Stimulated activated CD8-positive, alpha-beta memory T cell treated with anti-CD3 and anti-CD28 coated beads, Interleukin-15, amount 100 ng/mL, for 24 hours (primary cell): ENCODE data around the gene FOXP1.

Experiments
- DNase-seq: peaks from one replicate; pipeline ENCODE4 v3.0.0-alpha.2; 2020; ENCODE audit warnings: low read depth

Gene FOXP1

DNA sequence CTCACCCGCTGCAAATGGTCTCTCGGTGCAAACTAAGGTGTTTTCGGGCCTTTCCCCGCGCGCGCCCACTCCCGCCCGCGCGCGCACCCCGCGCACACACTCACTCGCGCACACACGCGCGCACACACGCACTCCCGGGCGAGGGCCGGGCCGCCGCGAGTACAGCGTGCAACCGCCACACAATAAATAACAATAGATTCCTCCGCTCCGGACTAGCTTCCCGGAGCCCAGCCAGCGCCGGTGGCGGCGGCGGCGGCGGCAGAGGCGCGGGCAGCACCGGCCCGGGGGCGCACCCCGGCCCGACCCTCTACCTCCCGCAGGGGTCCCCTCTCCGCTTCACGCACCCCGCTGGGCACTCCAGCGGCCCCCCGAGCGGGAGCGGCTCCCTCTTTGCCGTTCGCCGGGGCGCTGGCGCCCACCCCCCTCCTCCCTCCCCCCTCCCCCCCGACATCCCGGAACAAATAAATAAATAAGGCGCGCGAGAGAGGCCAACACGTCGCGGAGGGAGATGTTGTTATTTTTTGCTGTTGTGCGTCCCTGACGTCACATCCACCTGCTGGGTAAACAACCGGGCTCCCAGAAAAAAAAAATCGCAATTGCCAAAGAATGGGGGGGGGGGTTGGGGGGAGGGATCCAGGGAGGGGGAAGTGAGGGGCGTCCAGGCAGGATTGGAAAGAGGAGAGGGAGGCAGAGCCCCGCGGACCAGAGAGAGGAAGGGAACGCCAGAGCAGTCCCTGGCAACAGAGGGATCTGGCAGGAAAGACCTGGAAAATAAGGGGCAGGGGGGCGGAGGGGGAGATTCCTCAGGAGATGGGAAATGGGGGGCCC lies at the start of gene FOXP1:
FOXP1 (minus strand) TSS at position 163 of the 828 bp plus-strand sequence. CDS start 385,347 bp downstream, outside the sequence.
- DNase-seq: peak; percentile 31

DNA sequence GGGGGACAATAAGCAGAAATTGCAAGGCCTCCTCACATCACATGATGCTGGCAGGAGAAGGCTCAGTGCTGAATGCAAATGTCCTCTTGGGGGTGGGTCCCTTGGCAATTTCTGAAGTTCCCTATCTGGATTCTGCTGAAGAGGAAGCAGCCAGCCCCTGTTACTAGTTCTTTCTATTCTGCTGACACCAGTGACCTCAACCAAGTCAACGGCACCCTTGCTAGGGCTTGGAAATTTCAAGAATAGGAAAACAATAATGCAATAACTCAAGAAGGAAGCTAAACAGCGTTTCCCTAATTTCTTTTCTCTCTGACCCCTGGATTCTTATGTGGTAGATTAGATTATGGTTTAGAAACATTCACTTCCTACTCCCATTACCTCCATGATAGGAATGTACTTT lies 46.2 kb upstream of the FOXP1 start:
- no peak for DNase-seq

DNA sequence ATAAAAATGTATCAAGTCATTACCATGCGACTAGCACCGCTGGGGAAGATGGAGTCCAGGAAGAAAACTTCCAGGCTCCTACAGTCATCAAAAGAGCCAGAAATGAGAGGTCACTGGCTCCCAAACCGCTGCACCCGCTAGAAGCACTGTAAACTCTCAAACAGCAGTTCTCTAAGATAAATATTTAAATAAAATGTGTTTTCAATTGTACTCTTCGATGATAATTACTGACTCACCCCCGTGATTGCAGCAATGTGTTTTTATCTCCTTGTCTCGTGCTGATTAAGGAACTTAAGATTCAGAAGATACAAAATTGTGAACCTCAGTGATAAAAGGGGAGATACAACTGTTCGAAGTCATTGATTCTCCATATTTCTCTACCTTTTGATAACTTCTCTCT lies 45.8 kb upstream of the FOXP1 start:
- DNase-seq: no peak

DNA sequence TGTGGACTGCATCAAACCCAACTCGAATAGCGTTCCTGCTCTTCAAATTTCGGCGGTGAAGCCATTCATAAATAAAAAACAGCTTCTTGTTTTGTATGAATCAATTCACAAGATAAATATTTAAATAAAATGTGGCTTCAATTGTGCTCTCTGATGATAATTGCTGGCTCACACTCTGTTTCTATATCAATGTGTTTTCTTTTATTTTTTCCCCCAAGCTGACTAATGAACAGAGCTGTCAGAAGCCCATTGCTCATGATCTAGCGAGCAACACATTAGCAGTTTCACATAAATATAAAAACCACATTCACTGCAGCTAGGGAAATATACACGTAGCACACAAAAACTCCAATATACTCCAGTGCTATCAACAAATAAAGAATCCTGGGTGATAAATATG lies 45.0 kb upstream of the FOXP1 start:
- no peak for DNase-seq

DNA sequence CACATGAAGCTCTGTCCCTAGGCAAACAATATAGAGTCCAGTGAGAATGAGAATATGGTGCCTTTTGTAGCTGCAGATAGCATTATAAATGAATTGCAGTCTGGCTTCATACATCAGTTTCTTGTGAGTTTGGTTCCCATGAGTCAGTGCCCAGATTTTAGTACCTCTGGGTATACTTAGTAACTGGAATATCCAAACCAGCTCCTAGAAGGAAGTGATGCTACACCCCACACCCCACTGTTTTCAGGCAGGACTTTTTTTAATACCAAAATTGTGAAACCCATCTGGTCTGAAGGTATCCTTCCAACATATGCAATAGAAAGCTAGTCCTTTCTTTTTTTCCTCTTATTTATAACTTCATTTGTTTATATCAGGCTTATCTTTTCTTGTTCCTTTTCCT lies 42.1 kb upstream of the FOXP1 start:
- DNase-seq: no peak

DNA sequence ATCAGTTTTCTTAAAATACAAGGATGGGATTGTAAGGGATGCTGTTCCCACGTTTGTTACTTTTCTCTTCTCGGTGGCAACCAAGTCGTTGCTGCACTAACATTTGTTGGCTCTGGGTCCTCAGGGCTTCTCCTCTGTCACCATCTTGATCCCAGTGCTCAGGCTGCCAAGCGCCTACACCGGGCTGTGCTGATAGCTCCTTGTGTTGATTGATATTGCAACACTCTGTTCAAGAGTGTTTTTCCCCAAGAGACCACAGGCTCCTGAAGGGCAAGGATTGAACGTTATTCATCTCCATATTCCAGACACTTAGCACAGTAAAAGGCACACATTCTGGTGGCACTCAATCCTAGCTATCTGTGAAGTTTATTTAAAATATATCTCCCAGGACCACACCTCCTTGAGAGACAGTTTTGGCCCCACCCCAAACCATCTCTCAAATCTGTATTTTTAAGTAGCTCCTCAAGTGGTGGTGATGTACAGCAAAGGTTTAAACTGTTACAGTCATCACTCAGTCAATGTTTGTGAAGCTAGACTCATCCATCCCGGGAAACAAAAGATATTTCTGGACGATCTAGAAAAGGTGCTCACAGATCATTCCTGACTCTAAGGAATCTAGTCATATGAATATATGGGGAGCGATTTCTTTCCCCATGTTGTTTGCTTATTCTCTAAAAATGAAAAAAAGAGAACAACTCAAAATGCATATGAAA lies 38.5 kb upstream of the FOXP1 start:
- no peak for DNase-seq

DNA sequence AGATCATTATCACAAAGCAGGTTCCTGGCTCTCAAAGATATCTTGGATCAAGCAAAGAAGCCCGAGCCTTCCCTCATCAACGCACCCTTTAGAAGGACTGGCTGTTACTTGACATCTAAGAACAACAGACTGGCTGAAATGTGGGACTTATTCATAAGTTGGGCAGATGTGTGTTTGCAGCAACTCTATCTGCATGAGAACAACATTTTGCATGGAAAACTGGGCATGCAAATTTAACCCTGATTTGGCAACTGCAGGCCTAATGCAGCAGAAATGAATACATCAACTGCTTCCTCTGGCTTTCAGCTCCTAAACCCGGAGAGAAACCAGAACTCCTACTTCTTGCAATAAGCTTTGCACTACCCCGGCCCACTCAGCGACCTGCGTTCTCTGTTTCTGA lies 35.0 kb upstream of the FOXP1 start:
- no peak for DNase-seq

DNA sequence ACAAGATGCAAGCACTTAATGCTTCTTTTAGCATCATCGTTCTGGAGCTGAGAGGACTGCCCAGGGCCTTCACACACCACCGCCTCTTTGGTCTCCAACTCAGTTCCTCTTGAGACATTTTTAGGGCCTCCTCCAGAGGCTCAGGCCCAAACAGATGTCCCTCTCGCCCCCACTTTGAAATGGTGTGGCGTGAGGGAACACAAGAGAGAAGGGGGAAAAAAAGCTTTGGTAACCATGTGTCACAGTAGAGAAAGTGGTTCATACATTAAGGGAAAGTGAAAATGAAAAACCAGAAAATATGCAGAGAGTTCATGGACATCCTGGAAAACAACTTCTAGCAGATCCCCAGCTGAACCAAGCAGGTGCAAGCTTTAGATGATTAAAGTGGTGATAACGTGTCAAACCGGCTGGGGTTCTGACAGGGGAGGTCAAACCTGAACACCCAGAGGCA lies 33.1 kb upstream of the FOXP1 start:
- no peak for DNase-seq

DNA sequence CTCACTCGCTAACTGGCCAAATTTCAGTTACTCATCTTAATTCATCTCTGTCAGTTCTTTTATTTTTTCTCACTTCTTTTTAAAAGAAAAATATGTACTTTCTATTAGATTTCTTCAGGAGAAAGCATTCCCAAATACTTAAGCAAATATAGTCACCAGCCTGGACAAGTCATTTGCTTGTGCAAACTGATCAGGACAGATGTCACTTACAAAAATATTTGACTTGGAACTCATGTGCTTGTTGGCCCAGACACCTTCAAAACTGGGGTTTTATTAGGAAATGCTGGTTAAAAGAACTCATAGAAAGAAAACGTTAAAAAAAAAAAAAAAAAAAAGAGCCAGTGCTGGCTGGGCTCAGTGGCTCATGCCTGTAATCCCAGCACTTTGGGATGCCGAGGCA lies 31.3 kb upstream of the FOXP1 start:
- DNase-seq: no peak

DNA sequence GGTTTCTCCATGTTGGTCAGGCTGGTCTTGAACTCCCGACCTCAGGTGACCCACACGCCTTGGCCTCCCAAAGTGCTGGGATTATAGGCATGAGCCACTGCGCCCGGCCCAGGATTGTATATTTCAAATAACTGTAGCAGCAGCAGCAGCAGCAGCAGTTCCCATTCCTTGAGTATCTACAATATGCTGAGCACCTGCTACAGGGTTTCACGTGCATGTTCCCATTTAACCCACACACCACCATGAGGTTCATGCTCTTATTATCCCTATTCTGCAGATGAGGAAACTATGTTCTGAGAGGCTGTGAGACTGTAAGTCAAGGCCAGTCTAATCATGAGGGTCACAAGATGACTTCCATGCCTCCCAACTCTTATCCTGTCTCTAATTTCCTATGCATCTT lies 30.9 kb upstream of the FOXP1 start:
- no peak for DNase-seq

DNA sequence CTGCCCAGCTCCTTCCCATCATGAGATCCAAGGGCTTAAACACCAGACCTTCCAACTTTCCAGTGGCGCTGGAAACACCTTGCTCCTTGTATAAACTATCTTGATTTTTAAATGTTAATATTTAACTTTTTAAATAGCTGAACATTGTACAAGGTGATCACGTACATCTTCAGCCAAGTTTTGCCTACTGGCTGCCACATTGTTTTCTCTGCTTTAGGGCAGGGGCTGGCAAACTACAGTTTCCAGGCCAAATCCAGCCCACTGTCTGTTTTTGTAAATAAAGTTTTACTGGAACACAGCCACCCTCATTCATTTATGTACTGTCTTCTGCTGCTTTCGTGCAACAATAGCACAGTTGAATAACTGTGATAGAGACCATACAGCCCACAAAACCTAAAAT lies 27.6 kb upstream of the FOXP1 start:
- DNase-seq: no peak

DNA sequence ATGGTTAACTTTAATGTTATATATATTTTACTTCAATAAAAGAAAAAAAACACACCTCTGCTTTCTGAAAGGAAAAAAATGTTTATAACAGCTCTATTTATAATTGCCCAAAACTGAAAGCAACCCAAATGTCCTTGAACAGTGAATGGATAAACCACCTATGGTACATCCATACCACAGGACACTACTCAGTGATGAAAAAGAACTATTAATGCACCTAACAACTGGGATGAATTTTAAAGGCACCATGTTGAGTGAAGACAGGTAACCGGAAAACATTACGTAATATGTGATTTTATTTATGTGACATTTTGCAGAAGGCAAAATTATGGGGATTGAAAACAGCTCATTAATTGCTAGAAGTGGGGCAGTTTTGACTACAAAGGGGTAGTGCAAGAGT lies 23.8 kb upstream of the FOXP1 start:
- DNase-seq: no peak

DNA sequence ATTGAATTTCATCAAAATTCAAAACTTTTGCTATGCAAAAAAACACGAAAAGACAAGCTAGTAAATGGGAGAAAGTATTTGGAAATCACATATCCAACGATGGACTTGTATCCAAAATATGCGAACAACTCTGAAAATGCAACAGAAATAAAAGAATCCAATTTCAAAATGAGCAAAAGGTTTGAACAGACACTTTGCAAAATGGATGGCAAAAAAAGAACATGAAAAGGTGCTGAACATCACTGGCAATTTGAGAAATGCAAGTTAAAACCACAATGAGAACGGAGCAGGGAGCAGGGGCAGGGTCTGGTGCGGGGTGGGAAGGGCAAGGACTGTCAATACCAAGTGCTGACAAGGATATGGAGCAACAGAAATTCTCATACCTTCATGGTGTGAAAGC lies 23.1 kb upstream of the FOXP1 start:
- DNase-seq: no peak

DNA sequence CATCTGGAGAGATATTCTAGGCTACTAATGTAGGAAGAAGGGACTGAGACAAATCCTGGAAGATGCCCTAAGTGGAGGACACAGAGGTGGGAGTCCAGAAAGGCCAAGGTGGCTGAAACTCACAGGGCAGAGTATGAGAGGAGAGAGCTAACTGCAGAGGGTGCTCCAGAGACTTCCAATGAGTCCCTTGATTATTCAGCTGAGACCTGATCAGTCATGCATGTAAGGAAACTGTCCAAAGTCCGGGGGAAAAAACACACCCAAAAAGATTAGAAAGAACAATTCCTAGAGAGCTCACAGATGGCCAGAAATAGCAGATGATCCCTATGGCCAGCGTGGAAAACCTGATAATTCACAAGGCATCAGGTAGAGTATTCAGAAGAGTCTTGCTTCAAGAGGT lies 18.7 kb upstream of the FOXP1 start:
- DNase-seq: no peak

DNA sequence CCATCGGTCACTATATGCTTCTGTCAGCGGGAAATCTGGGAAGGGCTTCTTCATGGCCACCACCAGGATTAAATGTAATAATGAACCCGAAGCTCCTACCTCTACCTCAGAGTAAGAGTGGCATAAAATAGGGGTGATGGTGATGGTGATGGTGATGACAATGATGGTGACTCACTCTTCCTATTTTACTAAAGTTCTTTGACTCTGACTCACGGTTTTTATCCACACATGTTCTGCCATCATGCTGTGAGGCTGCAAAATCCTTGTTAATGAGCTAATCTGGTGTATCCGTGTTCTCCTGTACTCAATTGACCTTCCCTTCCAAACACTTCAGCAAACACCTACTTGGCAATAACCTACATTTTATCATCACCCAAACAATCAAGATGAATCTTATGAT lies 18.3 kb upstream of the FOXP1 start:
- no peak for DNase-seq

DNA sequence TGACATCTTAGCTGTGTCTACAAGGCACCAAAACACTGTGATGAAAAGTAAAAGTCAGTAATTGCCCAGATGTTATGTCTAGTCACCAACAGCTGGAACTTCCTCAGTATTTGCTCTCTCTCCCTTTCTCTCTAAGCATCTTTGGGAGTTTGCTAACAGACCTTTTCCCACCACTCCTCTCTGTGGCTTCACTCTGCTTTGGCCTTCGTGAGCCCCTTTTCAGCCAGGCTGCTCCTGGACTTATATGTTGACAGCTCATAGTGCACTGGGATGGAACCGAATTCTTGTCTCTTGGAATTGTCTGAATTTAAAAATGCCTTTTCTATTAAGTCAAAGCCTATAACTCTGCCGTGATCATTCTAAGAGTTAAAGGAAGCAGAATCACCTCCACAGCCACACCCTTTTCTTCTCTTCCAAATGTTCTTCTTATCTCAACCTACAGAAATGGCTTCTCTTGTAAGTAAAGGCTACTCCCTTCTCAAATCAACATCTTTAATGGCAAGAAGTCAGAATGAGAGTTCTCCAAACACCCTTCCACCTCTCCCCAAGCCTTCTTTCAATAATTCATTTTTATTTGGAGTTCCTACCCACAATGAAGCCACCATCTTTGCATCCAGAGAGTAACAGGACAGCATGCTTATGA lies 17.2 kb upstream of the FOXP1 start:
- no peak for DNase-seq

DNA sequence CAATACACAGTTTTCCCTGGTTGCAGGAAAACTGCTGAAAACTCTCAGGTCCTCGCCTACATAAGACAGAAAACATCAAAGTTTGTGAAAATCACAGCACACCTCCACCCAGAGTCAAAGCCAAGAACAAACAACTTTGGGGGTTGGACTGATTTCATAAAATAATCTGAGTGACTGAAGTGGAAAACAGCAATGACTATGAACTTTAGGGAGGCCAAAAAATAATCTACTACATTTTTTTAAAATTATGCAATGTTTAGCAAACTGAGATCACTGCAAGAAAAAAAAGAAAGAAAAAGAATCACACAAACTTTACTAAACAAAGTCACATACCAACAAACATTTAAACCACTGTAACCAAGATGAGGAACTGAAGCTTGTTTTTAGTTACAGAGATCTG lies 15.9 kb upstream of the FOXP1 start:
- no peak for DNase-seq

DNA sequence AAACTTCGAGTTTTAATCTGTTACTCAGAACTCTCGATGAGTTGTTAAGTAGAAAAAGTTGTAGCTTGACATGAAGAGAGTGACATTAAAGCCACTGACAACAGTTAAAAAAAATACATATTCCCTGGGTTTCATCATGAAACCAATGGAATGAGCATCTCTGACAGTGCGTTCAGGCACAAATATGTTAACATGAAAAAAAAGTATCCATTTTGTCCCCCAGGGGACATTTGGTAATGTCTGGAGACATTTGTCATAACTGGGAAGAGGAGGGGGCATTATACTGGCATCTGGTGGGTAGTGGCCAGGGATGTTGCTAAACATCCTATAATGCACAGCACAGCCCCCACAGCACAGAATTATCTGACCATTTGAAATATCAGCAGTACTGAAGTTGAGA lies 14.8 kb upstream of the FOXP1 start:
- no peak for DNase-seq

DNA sequence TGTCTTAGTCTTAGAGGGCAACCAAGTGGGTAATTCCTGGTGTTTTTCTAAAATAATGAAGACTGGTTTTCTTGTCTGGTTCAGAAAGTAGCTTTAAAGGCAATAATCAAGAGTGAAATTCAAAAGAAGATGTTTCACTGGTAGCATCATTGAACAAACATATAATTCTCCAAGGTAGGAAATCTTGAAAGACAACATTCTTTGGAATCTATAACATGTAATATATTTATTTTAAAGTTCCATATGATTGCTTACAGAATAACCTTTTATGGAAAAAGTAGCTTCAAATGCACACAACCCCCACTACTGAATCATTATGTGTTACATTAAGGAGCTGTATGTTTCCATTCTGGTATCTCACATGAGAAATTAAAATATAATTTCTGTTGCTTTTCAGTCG lies 13.8 kb upstream of the FOXP1 start:
- DNase-seq: no peak

DNA sequence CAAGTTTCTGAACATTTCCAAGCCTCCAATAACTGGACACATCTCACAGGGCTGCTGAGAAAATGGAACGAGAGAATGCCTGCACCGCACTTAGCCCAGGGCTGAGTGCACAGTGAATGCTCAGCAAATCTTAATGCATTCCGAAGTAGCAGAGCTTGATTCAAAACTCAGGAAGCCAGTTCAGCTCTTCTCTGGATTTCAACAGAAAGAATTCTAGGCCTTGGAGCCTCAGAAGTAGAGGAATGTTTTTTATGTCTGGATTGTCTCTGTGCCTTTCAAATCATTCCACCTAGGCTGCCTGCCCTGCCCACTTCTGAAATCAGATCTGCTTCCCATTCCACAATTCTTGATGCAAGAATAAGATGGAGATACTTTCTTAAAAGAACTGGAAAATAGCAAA lies 9.6 kb upstream of the FOXP1 start:
- DNase-seq: no peak

DNA sequence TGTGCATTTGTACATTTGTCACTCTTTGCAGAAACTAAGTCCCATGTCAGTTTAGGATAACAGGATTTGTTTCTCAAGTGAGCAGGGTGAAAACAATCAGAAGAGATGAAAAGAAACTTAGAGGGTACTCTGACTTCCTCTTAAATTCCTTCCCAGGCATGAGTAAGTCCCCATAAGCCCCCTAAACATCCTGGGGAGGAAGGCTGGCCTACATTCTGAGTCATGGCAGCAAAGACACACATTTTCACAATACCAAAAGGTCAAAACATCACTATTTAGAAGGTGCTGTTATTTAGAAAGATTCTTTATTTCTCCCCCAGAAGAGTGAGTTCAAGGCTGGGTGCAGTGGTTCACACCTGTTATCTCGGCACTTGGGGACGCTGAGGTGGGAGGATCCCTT lies 7.6 kb upstream of the FOXP1 start:
- DNase-seq: no peak

DNA sequence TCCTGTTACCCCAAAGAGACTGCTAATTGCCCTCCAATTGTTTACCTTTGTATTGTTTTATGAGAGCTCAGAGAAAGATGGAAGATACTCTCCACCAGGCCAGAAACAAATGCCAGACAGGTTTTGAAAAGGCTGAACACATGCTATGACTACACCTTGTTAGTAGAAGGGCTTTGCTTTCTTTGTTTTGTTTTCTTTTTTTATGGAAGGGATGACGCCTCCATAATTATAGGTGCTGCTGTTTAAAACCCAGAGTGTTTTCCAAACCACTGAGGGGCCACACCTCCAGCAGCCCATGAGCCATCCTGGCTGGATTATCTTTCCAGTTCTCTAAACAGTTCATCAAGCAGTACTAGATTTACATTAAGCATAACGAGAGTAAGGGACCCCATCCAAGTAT lies 5.6 kb upstream of the FOXP1 start:
- no peak for DNase-seq

DNA sequence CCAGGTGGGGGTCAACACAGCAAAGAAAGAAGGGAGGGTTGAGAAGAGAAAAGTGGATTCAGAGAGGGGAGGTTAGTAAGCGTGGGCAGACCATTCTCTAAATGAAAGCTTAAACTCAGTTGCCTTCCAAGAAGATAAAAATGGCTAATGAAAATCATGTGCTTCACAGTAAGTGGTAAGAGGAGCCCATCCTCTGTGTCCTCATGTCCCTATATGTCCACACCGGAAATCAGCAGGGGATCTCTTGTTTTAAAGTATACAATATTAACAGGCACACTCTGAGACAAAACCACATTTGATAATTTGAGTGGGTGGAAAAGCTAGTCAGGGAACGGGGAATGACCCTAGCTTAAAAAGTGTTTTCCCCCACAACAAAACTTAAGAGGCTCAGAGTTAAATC lies 4.4 kb upstream of the FOXP1 start:
- no peak for DNase-seq
